ENCODE measurements around the gene RFPL1.
"Not testable (repeated sequence)": the region's sequence is repeated elsewhere in the genome, so short reads cannot be mapped to it uniquely, and the experiment has no call there.

The RFPL1 gene

DNA sequence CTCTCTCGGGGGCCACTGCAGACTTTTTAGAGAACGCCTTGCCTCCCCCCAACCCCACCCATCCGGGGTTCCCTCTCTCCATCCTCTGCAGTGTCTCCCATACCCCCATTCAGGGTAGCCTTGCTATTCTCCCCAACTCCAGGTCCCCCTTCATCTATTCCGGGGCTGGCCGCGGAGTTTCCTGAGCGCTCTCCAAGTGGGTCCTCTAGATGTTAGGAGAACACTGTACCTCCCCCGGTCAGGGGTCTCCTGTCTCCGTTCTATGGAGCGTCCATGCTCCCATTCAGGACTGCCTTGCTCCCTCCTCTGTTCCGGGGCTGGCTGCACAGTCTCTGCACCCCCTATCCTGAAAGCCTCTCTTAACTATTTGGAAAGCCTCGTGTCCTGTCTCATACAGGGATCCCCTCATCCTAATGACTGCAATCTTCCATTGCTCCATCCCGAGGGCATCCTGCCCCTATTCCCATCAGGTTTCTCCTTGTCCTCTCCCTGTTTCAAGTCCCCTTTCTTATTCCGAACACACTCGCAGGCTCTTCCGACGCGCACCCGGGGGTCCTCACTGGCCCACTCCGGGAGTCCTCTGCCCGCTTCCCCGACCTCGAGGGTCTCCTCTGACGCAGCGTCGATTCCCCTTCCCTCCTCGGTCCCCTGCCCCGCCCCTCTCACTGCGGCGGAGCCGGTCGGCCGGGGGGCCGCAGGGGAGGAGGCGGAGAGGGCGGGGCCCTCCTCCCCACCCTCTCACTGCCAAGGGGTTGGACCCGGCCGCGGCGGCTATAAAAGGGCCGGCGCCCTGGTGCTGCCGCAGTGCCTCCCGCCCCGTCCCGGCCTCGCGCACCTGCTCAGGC, 41.3 kb downstream of the RFPL1 start, which contains the start of gene NEFH:
Gene NEFH, plus strand, starts transcription at position 802 of the 845 bp plus-strand sequence. CDS start 45 bp downstream, outside the sequence.
- peak; percentile 18 for DNase-seq

DNA sequence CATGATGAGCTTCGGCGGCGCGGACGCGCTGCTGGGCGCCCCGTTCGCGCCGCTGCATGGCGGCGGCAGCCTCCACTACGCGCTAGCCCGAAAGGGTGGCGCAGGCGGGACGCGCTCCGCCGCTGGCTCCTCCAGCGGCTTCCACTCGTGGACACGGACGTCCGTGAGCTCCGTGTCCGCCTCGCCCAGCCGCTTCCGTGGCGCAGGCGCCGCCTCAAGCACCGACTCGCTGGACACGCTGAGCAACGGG, 41.8 kb downstream of the RFPL1 start:
- no peak for DNase-seq

DNA sequence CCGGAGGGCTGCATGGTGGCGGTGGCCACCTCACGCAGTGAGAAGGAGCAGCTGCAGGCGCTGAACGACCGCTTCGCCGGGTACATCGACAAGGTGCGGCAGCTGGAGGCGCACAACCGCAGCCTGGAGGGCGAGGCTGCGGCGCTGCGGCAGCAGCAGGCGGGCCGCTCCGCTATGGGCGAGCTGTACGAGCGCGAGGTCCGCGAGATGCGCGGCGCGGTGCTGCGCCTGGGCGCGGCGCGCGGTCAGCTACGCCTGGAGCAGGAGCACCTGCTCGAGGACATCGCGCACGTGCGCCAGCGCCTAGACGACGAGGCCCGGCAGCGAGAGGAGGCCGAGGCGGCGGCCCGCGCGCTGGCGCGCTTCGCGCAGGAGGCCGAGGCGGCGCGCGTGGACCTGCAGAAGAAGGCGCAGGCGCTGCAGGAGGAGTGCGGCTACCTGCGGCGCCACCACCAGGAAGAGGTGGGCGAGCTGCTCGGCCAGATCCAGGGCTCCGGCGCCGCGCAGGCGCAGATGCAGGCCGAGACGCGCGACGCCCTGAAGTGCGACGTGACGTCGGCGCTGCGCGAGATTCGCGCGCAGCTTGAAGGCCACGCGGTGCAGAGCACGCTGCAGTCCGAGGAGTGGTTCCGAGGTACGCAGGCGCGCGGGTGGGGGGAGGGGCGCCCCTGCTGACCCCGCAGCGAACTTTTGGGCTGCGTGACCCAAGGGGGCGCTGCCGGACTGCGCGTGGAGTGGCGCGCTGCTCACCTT, 42.3 kb downstream of the RFPL1 start:
- DNase-seq, result no peak

DNA sequence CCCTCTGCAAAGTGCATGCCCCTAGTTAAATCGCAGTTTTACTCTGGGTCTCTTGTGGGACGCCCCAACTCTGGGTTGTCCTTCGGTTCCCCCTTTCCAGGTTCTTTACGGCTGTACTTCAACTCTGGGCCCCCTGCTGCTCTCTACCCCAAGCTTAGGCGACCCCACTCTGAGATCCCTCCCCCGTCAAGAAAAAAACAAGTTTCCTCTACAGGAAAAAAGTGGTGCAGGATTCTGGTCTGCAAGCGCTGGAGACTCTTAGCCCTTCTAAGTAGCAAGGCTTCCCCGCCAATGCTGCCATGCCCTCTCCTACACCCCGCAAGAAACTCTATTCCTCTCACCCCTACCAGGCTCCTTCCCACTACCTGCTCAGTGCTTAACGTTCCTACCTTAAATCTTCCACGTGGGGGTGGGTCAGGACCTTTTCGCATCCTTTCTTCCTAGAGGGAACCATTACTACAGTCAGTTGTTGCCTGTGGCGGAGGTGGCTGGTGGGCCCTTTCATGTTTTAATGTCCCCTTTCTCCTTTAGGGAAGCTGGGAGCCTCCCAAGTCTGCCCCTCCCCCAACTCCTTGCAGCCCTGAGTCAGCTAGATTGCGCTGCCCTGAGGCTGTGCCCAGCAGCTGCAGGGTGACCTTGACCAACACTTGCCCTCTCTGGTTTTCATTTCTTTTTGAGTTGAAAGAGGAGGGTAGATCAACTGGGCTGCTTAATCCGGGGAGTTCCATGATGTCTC, 43.0 kb downstream of the RFPL1 start:
- peak; percentile 1 for DNase-seq

DNA sequence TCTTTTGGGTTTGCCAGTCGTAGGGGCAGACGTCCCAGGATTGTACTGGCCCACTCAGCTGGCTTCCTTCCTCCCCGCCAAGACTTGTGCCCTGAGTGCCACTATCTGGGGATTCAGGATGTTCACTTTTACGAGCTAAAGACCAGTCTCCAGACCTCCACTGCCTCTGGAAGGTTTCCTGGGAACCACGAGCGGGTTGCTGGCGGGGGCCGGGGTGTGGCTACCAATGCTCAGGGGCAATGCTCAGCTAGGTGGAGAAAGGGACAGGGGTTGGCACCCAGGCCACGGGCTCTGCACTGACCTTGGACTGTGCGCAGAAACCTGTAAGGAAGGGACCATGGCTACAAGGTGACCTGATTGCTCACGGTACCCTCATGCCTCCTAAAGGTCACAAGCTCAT, 43.9 kb downstream of the RFPL1 start:
- no peak for DNase-seq

DNA sequence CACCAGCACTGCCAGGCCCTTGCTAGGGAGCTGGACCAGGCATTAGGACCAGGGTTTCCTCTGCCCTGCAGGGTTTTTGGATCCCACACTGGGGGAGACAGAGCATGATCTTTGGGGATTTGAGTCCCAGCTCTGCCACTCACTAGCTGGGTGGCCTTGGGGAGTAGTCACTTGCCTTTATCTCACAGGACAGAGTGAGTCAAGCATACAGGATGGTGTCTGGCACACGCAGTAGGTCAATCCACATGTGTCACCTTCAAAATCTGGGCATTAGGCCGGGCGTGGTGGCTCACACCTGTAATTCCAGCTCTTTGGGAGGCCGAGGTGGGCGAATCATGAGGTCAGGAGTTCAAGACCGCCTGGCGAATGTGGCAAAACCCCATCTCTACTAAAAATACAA, 44.3 kb downstream of the RFPL1 start:
- DNase-seq, result no peak

DNA sequence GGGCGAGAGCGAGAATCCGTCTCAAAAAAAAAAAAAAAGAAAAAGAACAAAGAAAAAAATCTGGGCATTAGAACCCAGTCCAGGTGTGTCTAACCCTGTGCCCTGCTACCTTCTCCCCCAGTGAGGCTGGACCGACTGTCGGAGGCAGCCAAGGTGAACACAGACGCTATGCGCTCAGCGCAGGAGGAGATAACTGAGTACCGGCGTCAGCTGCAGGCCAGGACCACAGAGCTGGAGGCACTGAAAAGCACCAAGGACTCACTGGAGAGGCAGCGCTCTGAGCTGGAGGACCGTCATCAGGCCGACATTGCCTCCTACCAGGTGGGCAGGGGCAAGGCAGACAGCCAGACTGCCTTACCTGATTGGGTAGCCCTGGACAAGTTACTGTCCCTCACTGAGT, 44.9 kb downstream of the RFPL1 start:
- DNase-seq, result no peak

DNA sequence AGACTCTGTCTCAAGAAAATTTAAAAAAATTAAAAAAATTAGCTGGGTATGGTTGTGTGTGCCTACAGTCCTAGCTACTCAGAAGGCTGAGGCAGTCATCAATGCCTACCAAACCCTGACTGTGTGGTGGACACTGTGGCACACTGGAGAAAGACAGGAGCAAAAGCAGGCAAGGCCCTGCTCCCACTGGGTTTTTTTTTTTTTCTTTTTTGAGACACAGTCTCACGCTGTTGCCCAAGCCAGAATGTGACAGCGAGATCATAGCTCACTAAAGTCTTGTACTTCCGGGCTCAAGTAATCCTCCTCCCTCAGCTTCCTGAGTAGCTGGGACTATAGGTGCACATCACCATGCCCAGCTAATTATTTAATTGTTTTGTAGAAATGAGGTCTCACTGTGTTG, 46.3 kb downstream of the RFPL1 start:
- DNase-seq, result no peak

DNA sequence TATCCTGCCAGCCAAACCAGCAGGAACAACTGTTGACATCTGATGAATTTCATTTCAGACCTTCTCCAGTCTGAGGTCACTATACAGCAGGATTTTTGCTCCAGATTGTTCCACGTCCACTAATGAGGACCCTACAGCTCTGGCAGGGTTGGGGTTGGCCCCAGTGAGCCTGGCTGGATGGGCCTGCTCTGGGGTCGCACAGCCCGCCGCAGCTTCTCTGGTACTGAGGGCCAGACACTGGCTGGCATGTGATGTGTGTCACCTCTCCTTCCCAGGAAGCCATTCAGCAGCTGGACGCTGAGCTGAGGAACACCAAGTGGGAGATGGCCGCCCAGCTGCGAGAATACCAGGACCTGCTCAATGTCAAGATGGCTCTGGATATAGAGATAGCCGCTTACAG, 47.1 kb downstream of the RFPL1 start:
- no peak for DNase-seq

DNA sequence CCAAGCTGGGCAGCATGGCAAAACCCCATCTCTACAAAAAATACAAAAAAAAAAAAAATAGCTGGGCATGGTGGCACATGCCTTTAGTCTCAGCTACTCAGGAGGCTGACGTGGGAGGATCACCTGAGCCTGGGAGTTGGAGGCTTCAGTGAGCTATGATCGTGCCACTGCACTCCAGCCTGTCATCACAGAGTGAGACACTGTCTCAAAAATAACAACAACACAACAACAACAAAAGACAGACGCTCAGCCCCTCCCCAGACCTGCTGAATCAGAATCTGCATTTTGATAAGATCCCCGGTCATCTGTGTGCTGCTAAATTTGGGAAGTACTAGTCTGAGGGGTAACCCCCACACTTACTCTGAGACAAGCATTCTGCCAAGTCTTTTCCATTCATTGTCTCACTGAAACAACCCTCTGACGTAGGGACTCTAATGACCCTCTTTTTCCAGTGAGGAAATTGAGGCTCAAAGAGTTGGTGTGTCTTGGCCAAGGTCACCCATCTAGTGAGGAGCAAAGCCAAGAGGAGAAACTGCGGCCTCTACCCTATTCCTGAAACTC, 49.1 kb downstream of the RFPL1 start:
- no peak for DNase-seq

DNA sequence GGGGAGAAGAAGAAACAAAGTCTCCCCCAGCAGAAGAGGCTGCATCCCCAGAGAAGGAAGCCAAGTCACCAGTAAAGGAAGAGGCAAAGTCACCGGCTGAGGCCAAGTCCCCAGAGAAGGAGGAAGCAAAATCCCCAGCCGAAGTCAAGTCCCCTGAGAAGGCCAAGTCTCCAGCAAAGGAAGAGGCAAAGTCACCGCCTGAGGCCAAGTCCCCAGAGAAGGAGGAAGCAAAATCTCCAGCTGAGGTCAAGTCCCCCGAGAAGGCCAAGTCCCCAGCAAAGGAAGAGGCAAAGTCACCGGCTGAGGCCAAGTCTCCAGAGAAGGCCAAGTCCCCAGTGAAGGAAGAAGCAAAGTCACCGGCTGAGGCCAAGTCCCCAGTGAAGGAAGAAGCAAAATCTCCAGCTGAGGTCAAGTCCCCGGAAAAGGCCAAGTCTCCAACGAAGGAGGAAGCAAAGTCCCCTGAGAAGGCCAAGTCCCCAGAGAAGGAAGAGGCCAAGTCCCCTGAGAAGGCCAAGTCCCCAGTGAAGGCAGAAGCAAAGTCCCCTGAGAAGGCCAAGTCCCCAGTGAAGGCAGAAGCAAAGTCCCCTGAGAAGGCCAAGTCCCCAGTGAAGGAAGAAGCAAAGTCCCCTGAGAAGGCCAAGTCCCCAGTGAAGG, 50.9 kb downstream of the RFPL1 start:
- DNase-seq, result not testable (repeated sequence)

DNA sequence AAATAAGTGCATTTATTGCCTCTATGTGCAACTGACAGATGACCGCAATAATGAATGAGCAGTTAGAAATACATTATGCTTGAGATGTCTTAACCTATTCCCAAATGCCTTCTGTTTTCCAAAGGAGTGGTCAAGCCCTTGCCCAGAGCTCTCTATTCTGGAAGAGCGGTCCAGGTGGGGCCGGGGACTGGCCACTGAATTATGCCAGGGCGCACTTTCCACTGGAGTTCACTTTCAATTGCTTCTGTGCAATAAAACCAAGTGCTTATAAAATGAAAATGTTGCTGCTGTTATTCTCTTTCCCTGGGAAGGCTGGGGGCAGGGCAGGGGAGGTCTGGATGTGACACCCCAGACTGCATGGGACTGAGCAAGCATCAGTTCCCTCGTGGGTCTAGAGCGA, 52.6 kb downstream of the RFPL1 start:
- DNase-seq, result no peak
